C4-2B (cell line): Measurements from ENCODE around the gene ZSCAN12.
"Not testable (repeated sequence)": the region's sequence is repeated elsewhere in the genome, so short reads cannot be mapped to it uniquely, and the experiment has no call there.

Experiments
- H3K27ac ChIP-seq: fragments of 450-650 bp; 2 replicates; pipeline ENCODE4 v1.5.1; 2017
- CTCF ChIP-seq: fragments of 450-650 bp; conservative IDR thresholded peaks from 2 replicates; pipeline ENCODE4 v1.5.1; 2017; ENCODE audit warnings: mild to moderate bottlenecking
- ZFX ChIP-seq: fragments of 450-650 bp; IDR thresholded peaks from 2 replicates; pipeline ENCODE4 v1.6.1; 2017

The ZSCAN12 gene

GRCh38 chr6:28371706-28372451 lies 27.7 kb downstream of the ZSCAN12 start:
- no peak overlapping the region for H3K27ac ChIP-seq
- no peak for TF ChIP-seq CTCF
- TF ChIP-seq ZFX = no peak

- H3K27ac ChIP-seq = no peak overlapping the region
These were observed 28.3 kb downstream of the ZSCAN12 start for GRCh38 chr6:28371280-28371679.

GRCh38 chr6:28370440-28370839 lies 29.1 kb downstream of the ZSCAN12 start:
- H3K27ac ChIP-seq = no peak overlapping the region
- TF ChIP-seq ZFX = no peak
- TF ChIP-seq CTCF = no peak

More at GRCh38 chr6:28371280-28371679, 28.3 kb downstream of the ZSCAN12 start:
- no peak for TF ChIP-seq CTCF
- no peak for TF ChIP-seq ZFX

GRCh38 chr6:28369463-28369862 lies 30.1 kb downstream of the ZSCAN12 start:
- no peak overlapping the region for H3K27ac ChIP-seq
- TF ChIP-seq CTCF (no peak), ZFX (no peak)

GRCh38 chr6:28368522-28368921 lies 31.0 kb downstream of the ZSCAN12 start:
- H3K27ac ChIP-seq = no peak overlapping the region
- TF ChIP-seq ZFX = no peak
- TF ChIP-seq CTCF = no peak

GRCh38 chr6:28365590-28365989 lies 34.0 kb downstream of the ZSCAN12 start:
- not testable (repeated sequence) for H3K27ac ChIP-seq

- H3K27ac ChIP-seq = no peak overlapping the region
- TF ChIP-seq CTCF (no peak), ZFX (no peak)
These were observed 38.6 kb downstream of the ZSCAN12 start for GRCh38 chr6:28360961-28361360.

- H3K27ac ChIP-seq = not testable (repeated sequence)
These were observed 40.0 kb downstream of the ZSCAN12 start for GRCh38 chr6:28359562-28359961.
